Central memory CD4-positive, alpha-beta T cell (primary cell): Measurements from ENCODE around the gene C11orf21.
"Not testable (repeated sequence)": the region's sequence is repeated elsewhere in the genome, so short reads cannot be mapped to it uniquely, and the experiment has no call there.

Experiments used
- DNase-seq: peaks from one replicate; pipeline ENCODE4 v3.0.0; 2022
- total RNA-seq, 3 experiments: gene quantifications; one replicate each; lab custom pipeline; 2026; lab: John Stamatoyannopoulos, UW

C11orf21 gene
- total RNA-seq: 1.1 to 36.1 (median 13.7) reads per million in 3 experiments

DNA sequence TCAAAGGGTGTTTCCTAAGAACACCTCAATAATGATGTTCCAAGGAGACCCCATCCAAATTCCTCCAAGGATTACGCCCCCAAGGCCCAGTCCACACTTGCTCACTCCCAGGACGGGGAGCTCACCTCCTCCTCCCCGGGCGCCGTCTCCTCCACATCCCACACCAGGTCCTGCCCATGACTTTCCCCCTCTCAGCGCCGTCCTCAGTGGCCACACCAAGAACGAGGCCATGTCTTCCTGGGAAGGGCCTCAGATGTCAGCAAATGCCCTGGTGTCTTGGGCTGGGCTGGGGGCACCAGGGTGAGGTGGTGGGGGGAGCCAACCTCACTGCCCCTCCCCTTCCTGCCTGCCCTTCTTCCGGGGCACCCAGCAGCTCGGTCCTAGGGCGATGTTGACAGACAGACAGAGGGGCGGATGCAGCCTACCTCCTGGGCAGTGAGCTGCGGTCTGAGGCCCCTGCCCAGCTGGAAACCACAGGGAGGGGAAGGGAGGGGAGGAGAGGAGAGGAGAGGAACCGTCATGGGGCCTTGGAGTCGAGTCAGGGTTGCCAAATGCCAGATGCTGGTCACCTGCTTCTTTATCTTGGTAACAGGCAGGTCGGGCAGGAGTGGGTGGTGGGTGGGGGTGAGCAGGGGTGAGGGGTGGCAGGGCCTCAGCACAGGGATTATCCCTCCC lies at the start of gene C11orf21, which contains the start of gene TSPAN32:
Gene C11orf21, minus strand, starts transcription at position 288 of the 675 bp plus-strand sequence. Its CDS starts 110 bp downstream, at position 178.
Gene TSPAN32, plus strand, starts transcription at position 383 of the 675 bp plus-strand sequence. Its CDS starts 137 bp downstream, at position 520.
- peak; percentile 73 for DNase-seq

DNA sequence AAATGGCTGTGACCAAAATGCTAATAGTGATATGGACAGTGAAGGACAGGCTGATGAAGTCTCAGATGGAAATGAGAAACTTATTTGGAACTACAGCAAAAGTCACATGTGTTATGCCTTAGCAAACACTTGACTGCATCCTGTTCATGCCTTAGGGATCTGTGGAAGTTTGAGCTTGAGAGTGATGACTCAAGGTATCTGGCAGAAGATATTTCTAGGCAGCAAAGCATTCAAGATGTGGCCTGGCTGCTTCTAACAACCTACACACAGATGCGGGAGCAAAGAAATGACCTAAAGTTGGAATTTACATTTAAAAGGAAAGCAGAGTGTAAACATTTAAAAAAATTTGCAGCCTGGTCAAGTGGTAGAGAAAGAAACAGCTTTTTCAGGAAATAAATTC lies 47.3 kb upstream of the C11orf21 start:
- no peak for DNase-seq

DNA sequence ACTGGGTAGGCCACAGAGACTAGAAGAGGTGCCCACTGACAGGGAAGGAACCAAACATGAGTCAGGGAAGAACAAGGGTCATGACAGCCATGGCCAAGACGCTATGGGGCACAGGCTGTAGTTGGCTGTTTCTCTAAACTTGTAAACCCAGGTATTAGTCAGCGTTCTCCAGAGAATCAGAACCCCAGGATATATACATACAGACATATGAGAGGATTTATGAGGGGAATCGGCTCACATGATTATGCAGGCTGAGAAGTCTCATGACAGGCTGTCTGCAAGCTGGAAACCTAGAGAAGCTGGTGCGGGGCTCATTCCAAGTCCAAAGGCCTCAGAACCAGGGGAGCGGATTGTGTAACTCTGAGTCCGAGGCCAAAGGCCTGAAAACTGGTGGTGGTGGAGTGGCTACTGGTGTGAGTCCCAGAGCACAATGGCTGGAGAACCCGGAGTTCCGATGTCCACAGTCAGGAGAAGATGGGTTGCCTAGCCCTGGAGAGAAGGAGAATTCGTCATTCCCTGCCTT lies 45.7 kb upstream of the C11orf21 start:
- DNase-seq: no peak

DNA sequence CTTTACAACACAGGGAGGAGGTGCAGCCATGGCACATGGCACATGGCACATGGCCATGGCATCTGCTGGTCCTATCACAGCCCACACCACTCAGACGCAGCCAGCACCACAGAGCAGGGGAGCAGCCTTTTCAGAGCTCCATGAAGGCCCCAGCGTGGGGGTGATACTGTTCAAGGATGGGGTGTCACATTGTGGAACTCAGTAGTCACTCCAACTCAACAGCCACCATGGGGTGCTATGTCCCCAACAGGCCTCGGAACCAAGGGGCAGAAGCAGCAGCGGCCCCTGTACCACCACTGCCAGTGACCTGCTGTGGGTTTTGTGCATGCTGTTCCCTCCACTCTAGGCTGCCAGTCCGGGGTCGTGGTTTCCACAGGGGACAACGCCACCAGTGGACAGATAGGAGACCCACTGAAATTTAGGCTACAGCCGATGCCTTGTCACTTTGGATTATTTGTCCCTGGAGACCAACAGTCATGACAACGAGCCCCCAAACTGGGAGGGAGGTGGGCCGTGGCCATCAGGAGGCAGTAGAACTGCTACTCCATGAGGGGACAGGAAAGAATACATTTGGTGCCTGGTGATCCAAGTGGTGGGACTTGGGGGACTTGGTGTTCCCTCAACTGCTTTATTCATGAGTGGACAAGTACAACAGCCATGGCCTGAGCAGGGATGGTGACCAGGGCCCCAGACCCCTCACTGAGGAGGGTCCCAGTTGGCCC lies 45.0 kb upstream of the C11orf21 start:
- DNase-seq: no peak

DNA sequence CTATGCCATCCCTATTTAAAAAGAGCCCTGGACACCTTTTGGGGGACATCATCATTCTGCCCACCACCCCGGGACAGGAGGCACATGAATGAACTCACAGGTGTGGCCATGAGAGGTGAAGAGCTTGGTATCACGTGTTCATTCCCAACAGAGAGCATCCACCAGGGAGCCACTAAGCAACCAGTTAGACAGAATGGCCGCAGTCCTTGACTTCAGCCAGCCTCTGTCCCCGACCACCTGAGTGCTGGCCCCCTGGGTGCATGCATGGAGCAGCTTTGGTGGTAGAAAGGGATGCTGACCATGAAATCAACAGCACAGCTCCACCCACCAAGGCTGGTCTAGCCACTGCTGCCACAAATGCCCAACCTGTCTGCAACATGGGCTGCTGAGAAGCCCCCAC lies 44.3 kb upstream of the C11orf21 start:
- DNase-seq: no peak

DNA sequence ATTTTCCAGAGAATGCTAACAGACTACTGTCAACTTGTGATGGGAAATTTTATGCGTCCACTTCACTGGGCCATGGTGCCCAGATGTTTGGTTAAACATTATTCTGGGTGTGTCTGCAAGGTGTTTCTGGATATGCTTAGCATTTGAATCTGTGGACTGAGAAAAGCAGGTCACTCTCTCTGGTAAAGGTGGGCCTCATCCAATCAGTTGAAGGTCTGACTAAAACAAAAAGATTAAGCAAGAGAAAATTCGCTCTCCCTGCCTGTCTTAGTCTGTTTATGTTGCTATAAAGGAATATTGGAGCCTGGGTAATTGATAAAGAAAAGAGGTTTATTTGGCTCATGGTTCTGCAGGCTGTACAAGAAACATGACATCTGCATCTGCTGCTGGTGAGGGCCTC lies 43.3 kb upstream of the C11orf21 start:
- DNase-seq: no peak

DNA sequence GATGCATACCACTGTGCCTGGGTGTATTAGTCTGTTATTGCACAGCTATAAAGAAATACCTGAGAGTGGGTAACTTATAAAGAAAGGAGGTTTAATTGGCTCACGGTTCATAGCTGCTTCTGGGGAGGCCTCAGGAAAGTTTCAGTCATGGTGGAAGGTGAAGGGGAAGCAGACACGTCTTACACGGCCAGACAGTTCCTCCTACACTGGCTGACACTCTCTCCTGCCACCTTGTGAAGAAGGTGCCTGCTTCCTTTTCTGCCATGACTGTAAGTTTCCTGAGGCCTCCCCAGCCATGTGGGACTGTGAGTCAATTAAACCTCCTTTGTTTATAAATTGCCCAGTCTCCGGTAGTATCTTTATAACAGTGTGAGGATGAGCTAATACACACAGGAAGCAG lies 41.8 kb upstream of the C11orf21 start:
- DNase-seq: no peak

DNA sequence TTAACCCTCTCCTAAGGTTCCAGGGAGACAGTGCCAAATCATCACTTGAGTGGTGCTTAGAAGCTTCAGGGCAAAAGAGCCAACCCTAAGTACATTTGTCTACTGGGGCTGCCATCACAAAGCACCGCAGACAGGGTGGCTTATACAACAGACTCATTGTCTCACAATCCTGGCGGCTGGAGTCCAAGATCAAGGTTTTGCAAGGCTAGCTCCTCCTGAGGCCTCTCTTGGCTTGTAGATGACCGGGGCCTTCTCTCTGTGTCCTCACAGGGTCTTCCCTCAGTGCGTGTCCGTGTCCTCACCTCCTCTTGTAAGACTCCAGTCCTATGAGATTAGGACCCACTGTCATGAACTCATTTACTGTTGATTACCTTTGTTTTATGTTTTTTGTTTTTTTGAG lies 41.3 kb upstream of the C11orf21 start:
- no peak for DNase-seq

DNA sequence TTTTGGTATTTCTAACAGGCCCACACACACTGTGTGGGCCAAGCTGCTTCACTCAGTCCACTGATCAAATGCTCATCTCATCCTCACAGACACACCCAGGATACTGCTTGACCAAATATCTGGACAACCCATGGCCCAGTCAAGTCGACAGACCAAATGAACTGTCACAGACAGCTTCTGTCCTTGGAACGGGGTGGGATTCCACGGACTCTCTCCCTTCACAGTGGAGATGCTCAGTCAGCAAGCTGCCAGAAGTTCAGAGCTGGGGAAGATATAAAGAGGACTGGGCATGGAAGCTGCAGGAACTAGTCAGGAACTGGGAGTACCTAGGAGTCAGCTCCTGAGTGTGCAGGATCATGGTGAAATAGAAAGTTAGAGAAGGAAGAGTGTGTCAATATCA lies 40.8 kb upstream of the C11orf21 start:
- DNase-seq: no peak

DNA sequence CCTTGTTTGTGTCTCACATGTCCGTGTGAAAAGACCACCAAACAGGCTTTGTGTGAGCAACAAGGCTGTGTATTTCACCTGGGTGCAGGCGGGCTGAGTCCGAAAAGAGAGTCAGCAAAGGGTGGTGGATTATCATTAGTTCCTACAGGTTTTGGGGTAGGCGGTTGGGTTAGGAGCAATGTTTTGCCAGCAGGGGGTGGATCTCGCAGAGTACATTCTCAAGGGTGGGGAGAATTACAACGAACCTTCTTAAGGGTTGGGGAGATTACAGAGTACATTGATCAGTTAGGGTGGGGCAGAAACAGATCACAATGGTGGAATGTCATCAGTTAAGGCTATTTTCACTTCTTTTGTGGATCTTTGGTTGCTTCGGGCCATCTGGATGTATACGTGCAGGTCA lies 37.0 kb upstream of the C11orf21 start:
- not testable (repeated sequence) for DNase-seq

DNA sequence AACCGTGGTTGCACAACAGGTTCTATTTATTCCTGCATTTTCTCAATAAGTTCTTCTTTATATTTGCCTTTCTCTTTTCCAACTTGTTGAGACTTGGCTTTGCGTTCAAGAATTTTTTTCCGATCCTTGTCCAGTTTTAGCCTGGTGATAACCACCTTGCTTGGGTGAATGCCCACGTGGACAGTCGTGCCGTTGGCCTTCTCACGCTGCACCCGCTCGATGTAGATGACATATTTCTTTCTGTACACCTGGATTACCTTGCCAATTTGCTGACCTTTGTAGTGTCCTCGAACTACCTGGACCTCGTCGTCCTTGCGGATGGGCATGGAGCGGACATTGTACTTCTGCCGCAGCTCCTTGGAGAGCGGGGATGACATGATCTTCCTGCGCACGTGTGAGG lies 33.6 kb upstream of the C11orf21 start:
- not testable (repeated sequence) for DNase-seq

DNA sequence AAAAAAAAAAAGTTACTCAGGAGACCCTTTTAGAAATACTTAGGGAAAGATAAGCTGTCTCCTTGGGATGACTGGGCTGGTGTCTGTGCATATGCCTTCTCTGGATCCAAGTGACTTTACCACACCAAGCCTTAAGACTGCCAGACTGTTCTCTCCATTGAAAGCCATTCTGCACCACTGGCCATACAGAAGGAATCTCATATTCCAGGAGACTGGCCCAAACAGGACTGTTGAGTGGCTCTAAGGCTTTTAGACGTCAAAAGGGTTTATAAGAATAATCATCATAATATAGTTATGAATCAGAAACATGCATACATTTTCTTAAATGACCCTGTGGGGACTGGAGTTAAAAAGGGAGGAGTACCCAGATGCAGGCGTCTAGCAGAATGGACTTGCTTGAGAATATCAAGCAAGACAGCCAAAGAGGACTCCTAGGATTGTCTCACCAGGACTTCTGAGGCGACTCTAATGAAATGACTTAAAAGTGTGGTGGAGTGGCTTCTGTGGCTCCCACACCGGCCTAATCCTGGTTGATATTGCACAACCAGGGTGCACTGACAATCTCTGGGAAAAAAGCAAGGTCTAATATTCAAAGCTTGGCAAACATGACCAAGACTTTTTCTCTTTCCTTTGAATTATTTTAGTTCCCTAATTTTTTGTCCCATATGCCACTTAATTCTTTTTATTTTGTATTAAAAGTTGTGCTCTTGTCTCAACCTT lies 31.9 kb upstream of the C11orf21 start:
- not testable (repeated sequence) for DNase-seq

DNA sequence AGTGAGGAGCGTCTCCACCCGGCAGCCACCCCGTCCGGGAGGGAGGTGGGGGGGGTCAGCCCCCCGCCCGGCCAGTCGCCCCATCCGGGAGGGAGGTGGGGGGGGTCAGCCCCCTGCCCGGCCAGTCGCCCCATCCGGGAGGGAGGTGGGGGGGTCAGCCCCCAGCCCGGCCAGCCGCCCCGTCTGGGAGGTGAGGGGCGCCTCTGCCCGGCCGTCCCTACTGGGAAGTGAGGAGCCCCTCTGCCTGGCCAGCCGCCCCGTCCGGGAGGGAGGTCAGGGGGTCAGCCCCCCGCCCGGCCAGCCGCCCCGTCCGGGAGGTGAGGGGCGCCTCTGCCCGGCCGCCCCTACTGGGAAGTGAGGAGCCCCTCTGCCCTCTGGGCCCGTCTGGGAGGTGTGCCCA lies 30.9 kb upstream of the C11orf21 start:
- not testable (repeated sequence) for DNase-seq

DNA sequence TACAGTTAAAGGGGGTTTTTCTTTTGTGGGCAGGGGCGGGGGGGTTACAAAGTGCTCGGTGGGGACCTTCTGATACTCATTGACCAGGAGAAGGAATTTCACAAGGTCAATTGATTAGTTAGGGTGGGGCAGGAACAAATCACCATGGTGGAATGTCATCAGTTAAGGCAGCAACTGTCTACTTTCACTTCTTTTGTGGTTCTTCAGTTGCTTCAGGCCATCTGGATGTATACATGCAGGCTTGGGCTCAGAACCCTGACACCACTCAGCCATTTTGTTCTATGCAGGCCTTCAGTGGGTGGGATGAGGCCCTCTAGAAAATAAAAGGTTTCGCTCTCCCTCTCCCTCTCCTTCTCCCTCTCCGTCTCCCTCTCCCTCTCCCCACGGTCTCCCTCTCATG lies 29.7 kb upstream of the C11orf21 start:
- DNase-seq: no peak

DNA sequence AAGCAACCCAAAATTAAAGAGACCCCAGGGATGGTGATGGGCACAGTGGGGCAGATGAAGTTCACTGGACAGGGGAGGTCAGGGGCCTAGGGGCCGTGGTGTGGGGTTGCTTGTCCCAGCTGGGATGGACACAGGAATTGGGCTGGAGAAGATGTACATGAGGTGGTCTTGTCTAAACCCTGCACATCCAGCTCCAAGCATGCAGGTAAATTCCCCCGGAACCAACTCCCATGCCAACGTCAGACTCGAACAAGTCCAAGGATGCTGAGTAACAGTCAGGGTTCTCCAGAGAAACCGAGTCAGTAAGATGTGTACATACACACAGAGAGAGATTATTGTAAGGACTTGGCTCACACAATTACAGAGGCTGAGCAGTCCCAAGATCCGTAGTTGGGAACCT lies 29.0 kb upstream of the C11orf21 start:
- DNase-seq: no peak

DNA sequence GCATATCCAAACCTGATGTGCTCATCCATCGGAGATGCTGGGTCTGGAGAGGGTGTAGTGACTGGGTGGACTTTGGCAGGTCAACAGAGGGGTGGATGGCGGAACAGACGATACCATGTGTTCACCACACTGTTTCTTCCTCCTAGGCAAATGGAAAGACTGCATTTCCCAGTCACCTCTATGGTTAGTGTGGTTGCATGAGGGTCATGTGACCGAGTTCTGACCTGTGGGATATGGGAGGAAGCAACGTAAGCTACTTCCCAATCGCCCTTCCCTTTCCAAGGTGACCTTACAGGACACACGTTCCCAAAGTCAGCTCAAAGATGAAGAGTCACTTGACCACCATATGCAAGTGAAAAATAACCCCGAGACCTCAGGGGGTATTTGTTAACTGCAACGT lies 27.8 kb upstream of the C11orf21 start:
- no peak for DNase-seq

DNA sequence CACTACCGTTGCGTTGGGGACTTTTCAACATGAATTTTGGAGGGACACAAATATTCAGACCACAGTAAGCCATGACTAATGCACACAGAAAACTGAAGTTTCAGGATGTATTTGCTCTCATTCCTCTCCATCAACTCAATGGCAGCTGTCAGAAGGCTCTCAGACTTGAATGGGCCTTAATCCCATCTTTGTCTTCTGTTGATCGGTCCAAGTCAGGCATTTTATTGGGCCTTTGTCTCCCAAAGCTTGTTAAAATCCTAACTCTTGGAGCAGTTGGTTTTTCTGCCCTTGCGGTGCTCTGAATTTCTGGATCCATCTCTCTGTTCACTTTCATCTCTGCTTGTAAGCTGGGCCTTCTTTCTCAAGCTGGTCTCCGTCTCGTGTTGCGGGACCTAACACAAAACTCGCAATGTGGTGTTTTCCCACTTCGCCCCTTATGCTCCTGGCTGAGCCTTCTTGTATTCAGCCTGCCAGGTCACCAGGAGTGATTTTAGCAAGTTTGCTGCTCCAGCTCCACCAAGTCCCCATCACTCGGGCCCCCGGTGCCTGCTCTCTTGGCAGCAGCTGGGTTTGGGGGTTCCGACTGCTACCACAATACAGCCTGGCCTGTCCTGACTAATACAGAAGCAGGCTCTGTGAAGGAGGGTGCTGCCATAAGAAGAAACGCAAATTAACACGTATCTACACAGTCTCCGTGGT lies 27.1 kb upstream of the C11orf21 start:
- no peak for DNase-seq

DNA sequence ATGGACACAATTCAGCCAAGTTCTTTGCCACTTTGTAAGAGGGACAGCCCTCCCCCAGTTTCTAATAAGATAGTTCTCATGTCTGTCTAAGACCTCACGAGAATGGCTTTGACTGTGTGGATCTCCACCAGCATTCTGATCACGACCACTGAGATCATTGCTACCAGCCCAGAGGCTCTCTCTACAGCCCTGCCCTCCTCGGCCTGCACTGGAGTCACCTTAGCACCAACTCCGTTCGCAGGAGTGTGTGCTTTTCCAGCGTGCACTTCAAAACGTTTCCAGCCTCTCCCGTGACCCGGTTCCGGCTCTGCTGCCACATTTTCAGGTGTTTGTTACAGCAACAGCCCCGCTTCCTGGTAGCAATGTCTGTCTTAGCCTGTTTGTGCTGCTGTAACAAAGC lies 26.3 kb upstream of the C11orf21 start:
- no peak for DNase-seq

DNA sequence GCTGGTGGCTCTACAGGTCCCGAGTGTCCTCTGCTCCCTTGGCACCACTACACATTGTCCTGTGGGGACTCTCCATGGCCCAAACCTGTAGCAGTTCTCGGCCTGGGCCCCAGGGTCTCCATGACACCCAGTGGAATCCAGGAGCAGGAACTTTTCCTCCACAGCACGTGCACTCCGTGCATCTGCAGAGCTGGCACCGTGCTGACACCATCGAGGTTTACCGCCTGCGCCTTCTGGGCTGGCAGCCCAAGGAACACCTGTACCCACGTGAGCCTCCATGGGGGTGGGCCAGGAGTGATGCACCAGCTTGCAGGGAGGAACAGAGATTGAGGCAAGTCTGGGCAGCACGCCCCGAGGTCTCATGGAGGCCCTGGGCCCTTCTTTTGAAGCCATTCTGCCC lies 25.3 kb upstream of the C11orf21 start:
- no peak for DNase-seq

DNA sequence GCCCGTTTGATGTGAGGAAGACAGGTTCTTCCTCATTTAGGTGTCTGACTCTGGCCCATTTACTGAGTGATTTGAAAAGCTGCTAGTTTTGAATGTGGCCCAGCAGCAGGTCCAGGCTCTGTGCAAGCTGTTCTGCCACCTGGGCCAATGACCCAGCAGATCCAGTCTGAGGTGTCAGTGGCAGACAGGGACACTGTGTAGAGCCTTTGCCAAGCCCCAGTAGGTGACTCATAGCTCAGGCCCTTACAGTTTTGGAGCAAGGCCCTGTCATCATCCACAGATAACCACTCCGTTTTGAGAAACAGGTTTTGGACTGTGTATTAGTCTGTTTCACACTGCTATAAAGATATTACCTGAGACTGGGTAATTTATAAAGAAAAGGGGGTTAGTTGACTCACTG lies 24.0 kb upstream of the C11orf21 start:
- no peak for DNase-seq

DNA sequence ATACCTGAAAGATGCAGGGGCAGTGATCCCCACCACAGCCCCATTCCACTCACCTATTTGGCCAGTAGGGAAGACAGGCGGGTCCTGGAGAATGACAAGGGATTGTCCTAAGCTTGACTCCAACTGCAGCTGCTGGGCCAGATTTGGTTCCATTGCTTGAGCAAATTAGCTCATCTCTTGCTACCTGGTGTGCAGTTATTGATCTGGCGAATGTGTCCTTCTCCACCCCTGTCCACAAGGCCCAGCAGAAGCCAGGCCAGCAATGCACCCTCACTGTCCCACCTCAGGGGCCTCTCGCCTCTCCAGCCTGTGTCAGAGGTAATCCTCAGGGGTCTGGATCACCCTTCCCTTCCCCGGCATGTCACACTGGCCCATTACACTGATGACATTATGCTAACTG lies 23.4 kb upstream of the C11orf21 start:
- no peak for DNase-seq

DNA sequence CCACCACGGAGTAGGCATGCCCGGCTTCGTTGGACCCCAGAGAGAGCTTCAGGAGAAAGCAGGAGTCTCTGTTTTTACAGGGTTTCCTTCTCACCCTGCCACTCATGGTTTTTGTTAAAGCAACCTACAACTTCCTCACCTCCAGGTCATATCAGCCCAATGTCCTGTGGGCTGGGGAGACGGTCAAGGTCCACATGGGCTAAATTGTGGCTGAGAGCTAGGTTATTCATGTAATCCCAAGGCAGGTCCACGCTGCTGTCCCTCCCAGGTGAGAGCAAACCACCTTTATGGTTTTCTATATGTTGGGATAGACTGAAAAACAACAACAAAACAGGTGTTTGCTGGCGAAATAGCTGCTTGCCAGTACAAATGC lies 19.6 kb upstream of the C11orf21 start:
- DNase-seq: no peak
